Osteoblast (primary cell): ENCODE measurements around the gene USP6NL. TPM values are rescaled to one million over a fixed set of nuclear protein-coding genes. Genes with fewer than 3 reads are reported as not detected.

Source experiments
- DNase-seq: peaks from one replicate; pipeline ENCODE4 v3.0.0; 2011; ENCODE audit warnings: low spot score, mixed read lengths; ENCODE audit not compliant: insufficient read length; ENCODE audit errors: missing footprints
- H2AFZ ChIP-seq: 2 replicates; pipeline ENCODE4 v1.6.0; 2011; ENCODE audit warnings: mild to moderate bottlenecking, low read length
- H3K27ac ChIP-seq: 2 replicates; pipeline ENCODE4 v1.5.1; 2011; ENCODE audit warnings: mild to moderate bottlenecking, low read depth, low read length, moderate library complexity
- H3K27me3 ChIP-seq: 2 replicates; pipeline ENCODE4 v1.6.0; 2012; ENCODE audit warnings: mild to moderate bottlenecking, control low read depth, inconsistent platforms, low read length, moderate library complexity; ENCODE audit not compliant: insufficient read depth
- H3K36me3 ChIP-seq: 2 replicates; pipeline ENCODE4 v1.5.1; 2011; ENCODE audit warnings: mild to moderate bottlenecking, low read length, control low read depth, moderate library complexity; ENCODE audit not compliant: insufficient read depth
- H3K4me1 ChIP-seq: 2 replicates; pipeline ENCODE4 v1.5.1; 2011; ENCODE audit warnings: mild to moderate bottlenecking, low read length, control low read depth, moderate library complexity; ENCODE audit not compliant: insufficient read depth
- H3K4me2 ChIP-seq: 2 replicates; pipeline ENCODE4 v1.6.0; 2011; ENCODE audit warnings: mild to moderate bottlenecking, low read length; ENCODE audit not compliant: insufficient read depth
- H3K4me3 ChIP-seq: fragments of 200-600 bp; sonication (generic); 3 replicates; pipeline ENCODE4 v1.5.1; 2012; ENCODE audit warnings: mild to moderate bottlenecking, low read length, inconsistent platforms; ENCODE audit not compliant: insufficient read depth
- H3K79me2 ChIP-seq: 2 replicates; pipeline ENCODE4 v1.6.0; 2012; ENCODE audit warnings: mild to moderate bottlenecking, low read length, control low read depth, inconsistent platforms; ENCODE audit not compliant: insufficient read depth
- H3K9me3 ChIP-seq: 2 replicates; pipeline ENCODE4 v1.5.1; 2011; ENCODE audit warnings: low read depth, low read length, control low read depth
- H4K20me1 ChIP-seq: 2 replicates; pipeline ENCODE4 v1.6.0; 2012; ENCODE audit warnings: mild to moderate bottlenecking, low read length, control low read depth; ENCODE audit not compliant: insufficient read depth
- total RNA-seq: library from RNA; depleted of rRNA; stranded (reverse); fragments of >200 nt; gene quantifications from 2 replicates; pipeline ENCODE4 v1.2.3, GENCODE V29; 2012
- TF ChIP-seq, protein P1 (sequence below): IDR thresholded peaks from 2 replicates; pipeline ENCODE4 v1.5.1; 2011; ENCODE audit warnings: mild to moderate bottlenecking, low read depth, low read length, moderate library complexity; ENCODE audit errors: extremely low read depth

The USP6NL gene
- total RNA-seq, 1 donor: 13.8 TPM

DNA sequence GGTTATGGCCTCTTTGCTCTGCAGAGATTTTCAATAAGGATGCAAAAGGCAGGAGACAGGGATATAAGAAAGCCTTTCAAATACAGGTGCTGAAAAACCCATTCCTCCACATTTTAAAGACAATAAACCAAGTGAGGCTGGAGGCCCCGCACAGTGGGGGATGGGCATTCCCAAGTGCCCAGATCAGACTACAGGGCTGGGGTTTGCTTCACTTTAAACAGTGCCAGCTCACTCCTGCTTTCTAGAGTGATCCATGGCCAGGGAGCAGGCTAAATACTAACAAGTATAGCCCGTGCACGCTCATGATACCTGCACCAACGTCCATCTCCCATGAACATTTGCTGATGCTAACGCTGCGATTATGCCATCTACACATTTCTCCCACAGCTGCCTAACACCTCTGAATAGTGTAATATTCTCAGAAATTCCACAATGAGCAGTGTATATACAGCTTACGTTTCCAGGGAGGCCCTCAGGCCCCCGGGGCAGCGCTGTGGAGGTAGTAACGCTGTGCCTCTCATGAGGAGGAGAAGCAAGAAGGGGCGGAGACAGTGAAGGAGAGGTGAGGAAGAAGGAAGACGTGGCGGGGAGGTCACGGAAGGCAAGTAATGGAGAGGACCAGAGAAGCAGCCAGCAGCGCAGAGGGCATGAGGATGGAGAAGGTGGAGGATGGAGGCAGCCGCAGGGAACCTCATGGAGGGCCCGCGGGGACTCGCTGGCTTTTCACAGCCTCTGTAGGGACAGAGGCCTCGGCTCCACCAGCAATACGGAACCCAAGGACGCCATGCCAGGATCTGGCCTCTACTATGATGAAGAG, 141.7 kb downstream of the USP6NL start:
- Histone ChIP-seq H2AFZ (no peak overlapping the region), H3K4me1 (no peaks in the 10 kb centered on the region), H3K27me3 (no peaks in the 10 kb centered on the region), H3K27ac (no peak overlapping the region), H3K4me2 (no peak overlapping the region), H4K20me1 (no peaks in the 10 kb centered on the region), H3K4me3 (no peak overlapping the region), H3K79me2 (no peaks in the 10 kb centered on the region), H3K9me3 (no peaks in the 10 kb centered on the region), H3K36me3 (no peaks in the 10 kb centered on the region)
- TF ChIP-seq, protein P1, sequence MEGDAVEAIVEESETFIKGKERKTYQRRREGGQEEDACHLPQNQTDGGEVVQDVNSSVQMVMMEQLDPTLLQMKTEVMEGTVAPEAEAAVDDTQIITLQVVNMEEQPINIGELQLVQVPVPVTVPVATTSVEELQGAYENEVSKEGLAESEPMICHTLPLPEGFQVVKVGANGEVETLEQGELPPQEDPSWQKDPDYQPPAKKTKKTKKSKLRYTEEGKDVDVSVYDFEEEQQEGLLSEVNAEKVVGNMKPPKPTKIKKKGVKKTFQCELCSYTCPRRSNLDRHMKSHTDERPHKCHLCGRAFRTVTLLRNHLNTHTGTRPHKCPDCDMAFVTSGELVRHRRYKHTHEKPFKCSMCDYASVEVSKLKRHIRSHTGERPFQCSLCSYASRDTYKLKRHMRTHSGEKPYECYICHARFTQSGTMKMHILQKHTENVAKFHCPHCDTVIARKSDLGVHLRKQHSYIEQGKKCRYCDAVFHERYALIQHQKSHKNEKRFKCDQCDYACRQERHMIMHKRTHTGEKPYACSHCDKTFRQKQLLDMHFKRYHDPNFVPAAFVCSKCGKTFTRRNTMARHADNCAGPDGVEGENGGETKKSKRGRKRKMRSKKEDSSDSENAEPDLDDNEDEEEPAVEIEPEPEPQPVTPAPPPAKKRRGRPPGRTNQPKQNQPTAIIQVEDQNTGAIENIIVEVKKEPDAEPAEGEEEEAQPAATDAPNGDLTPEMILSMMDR: no peak
- no peak for DNase-seq

DNA sequence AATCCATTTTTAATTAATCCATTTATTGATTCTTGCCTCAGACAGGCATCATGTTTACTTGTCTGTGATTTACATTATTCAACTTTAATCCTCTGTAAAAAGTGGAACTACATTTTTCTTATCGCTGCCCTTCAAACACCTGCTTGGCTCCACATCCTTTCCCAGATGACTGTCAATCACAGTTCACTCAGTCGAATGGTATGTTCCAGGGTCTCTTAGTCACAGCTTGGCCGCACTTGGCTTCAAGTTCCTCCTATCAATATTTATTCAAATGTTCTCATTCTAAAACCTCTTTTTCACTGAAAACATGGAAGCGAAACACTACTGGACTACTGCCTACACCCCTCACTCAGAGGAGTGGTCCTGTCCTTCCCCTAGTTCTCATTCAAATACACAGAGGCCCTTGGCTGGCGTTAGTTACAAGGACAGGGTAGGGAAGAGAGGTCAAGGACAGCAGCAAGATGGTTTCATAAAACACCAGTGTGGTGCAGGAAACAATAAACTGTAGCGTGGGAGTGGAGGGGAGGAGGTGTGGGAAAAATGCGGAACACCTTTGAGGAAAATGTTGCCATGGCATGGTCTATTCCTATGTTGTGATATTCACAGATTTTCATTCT, 143.2 kb downstream of the USP6NL start:
- Histone ChIP-seq H3K27me3 (no peaks in the 10 kb centered on the region), H3K9me3 (no peaks in the 10 kb centered on the region), H2AFZ (no peak overlapping the region), H3K27ac (no peak overlapping the region), H4K20me1 (no peaks in the 10 kb centered on the region), H3K36me3 (no peaks in the 10 kb centered on the region), H3K4me2 (no peak overlapping the region), H3K4me3 (no peak overlapping the region), H3K4me1 (no peaks in the 10 kb centered on the region), H3K79me2 (no peaks in the 10 kb centered on the region)
- TF ChIP-seq, protein P1: no peak
- DNase-seq: no peak

DNA sequence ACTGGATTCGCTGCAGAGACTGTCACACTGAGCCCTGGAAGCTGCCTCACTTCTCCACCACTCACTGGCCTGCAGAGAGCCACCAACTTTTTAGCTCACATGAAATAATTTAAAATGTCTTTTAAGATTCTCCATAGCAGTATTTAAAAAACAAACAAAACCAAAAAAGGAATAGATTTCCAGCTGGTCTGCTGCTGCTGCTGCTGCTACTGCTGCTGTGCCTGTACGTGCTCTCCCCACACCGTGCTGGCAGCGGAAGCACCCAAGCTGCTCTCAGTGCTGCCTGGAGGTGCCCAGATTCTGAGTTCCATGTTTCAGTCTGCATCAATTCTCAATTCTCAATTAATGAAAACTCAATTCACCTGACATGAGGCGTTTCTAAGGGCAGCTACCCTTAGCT, 146.0 kb downstream of the USP6NL start:
- H3K9me3 ChIP-seq: no peaks in the 10 kb centered on the region
- no peak overlapping the region for H3K4me2 ChIP-seq
- no peak for DNase-seq
- no peak overlapping the region for H3K4me3 ChIP-seq
- H3K27ac ChIP-seq: no peak overlapping the region
- H3K27me3 ChIP-seq: no peaks in the 10 kb centered on the region
- no peaks in the 10 kb centered on the region for H3K4me1 ChIP-seq
- H3K36me3 ChIP-seq: peaks cover 8% of the 10 kb centered on the region
- H4K20me1 ChIP-seq: no peaks in the 10 kb centered on the region
- no peaks in the 10 kb centered on the region for H3K79me2 ChIP-seq
- TF ChIP-seq, protein P1: no peak
- H2AFZ ChIP-seq: no peak overlapping the region

DNA sequence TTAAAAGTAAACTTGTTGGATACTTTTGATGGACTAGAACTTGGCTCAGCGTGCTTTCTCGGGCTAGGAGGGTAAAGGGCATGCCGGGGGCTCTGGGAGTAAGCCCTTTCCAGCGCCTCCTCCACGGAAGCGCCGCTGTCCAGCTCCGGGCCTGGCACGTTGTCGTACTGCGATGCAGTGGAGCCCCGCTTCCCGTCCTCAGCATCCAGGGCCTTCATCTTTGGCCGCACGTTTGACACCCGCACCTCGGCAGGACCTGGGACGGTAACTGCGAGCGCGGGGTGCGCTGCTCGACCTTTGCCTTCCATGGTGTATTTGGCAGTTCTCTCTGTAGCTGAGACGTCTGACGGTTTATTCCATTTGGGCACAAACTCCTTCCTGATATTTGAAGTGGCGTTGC, 148.3 kb downstream of the USP6NL start:
- TF ChIP-seq, protein P1: no peak
- no peak overlapping the region for H3K4me3 ChIP-seq
- H4K20me1 ChIP-seq: no peaks in the 10 kb centered on the region
- no peaks in the 10 kb centered on the region for H3K27me3 ChIP-seq
- no peaks in the 10 kb centered on the region for H3K9me3 ChIP-seq
- H3K27ac ChIP-seq: no peak overlapping the region
- no peak overlapping the region for H3K4me2 ChIP-seq
- H3K36me3 ChIP-seq: peaks cover 8% of the 10 kb centered on the region
- no peaks in the 10 kb centered on the region for H3K79me2 ChIP-seq
- no peak overlapping the region for H2AFZ ChIP-seq
- H3K4me1 ChIP-seq: no peaks in the 10 kb centered on the region
- no peak for DNase-seq
